Osteocyte (in vitro differentiated cells): ENCODE data around the gene SORBS1. TPM values are rescaled to one million over a fixed set of nuclear protein-coding genes. Genes with fewer than 3 reads are reported as not detected.

ENCODE experiments used
- DNase-seq: peaks from one replicate; pipeline ENCODE4 v3.0.0; 2021; ENCODE audit warnings: mixed read lengths; ENCODE audit not compliant: unreplicated experiment; ENCODE audit errors: extremely low spot score
- H3K27ac Mint-ChIP-seq: one replicate; pipeline ENCODE4 v1.8.0; 2021; ENCODE audit warnings: mild to moderate bottlenecking, mixed read lengths; ENCODE audit not compliant: unreplicated experiment
- H3K27me3 Mint-ChIP-seq: one replicate; pipeline ENCODE4 v1.8.0; 2021; ENCODE audit warnings: mixed read lengths; ENCODE audit not compliant: unreplicated experiment
- H3K36me3 Mint-ChIP-seq: one replicate; pipeline ENCODE4 v1.8.0; 2021; ENCODE audit warnings: mixed read lengths; ENCODE audit not compliant: unreplicated experiment
- H3K4me1 Mint-ChIP-seq: one replicate; pipeline ENCODE4 v1.8.0; 2021; ENCODE audit warnings: mixed read lengths; ENCODE audit not compliant: unreplicated experiment
- H3K4me3 Mint-ChIP-seq: one replicate; pipeline ENCODE4 v1.8.0; 2021; ENCODE audit warnings: mild to moderate bottlenecking, moderate library complexity, mixed read lengths; ENCODE audit not compliant: unreplicated experiment
- H3K9me3 Mint-ChIP-seq: one replicate; pipeline ENCODE4 v1.8.0; 2021; ENCODE audit warnings: mixed read lengths; ENCODE audit not compliant: unreplicated experiment
- total RNA-seq: library from RNA; stranded (reverse); gene quantifications from 2 replicates; pipeline ENCODE4 v1.2.1, GENCODE V29; 2021
- TF ChIP-seq, protein P1 (sequence below): fragments of 200-600 bp; sonication (generic); IDR thresholded peaks from 2 replicates; pipeline ENCODE4 v1.5.0; 2021; ENCODE audit warnings: antibody characterized with exemption, mild to moderate bottlenecking, moderate library complexity

Gene SORBS1
- total RNA-seq, 1 donor from 2014 or later, result 1.7 TPM

DNA sequence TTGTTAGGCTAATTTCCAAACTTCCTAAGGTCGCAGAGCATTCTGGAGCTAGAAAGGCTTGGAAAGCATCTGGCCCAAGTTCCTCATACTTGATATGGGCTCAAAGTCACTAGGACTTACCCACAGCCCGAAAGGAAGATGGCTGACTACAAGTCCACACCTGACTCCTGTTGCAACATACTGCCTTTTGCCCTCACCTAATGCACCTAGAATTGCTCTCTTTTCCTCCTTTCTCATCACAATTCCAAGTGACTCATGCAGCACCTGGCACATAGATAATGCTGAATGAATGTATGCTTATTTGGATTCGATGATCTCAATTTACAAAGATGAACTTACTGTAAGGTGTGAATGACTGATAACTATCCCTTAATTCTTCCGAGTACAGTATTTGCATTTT is 131.5 kb downstream of the SORBS1 start:
- Mint-ChIP-seq H3K36me3 (no peaks in the 10 kb centered on the region), H3K9me3 (no peaks in the 10 kb centered on the region), H3K4me1 (peaks cover 12% of the 10 kb centered on the region), H3K27ac (no peak overlapping the region), H3K27me3 (peaks cover 36% of the 10 kb centered on the region), H3K4me3 (no peak overlapping the region)
- TF ChIP-seq, protein P1, sequence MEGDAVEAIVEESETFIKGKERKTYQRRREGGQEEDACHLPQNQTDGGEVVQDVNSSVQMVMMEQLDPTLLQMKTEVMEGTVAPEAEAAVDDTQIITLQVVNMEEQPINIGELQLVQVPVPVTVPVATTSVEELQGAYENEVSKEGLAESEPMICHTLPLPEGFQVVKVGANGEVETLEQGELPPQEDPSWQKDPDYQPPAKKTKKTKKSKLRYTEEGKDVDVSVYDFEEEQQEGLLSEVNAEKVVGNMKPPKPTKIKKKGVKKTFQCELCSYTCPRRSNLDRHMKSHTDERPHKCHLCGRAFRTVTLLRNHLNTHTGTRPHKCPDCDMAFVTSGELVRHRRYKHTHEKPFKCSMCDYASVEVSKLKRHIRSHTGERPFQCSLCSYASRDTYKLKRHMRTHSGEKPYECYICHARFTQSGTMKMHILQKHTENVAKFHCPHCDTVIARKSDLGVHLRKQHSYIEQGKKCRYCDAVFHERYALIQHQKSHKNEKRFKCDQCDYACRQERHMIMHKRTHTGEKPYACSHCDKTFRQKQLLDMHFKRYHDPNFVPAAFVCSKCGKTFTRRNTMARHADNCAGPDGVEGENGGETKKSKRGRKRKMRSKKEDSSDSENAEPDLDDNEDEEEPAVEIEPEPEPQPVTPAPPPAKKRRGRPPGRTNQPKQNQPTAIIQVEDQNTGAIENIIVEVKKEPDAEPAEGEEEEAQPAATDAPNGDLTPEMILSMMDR, result no peak
- no peak for DNase-seq

DNA sequence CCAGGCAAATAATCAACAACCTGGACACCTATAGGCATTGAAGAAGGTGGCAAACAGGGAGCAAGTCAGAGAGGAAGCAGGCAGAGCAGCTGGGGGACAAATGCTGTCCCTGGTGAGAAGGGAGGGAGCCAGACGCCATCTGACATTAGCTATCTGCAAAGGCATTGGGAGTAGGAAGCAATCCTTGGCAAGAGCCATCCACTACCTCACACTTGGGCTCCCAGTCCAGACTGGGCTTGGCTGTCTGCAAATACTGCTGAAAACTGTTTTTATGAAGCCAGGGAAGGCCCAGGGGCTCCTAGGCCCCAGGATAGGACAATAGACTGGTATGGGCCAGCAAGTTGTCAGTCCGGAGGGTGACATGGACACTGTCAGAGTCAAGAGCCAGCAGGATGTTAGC is 132.5 kb downstream of the SORBS1 start:
- Mint-ChIP-seq H3K27ac (no peak overlapping the region), H3K4me3 (no peak overlapping the region), H3K27me3 (peaks cover 33% of the 10 kb centered on the region), H3K36me3 (no peaks in the 10 kb centered on the region), H3K9me3 (no peaks in the 10 kb centered on the region), H3K4me1 (peaks cover 12% of the 10 kb centered on the region)
- no peak for DNase-seq
- TF ChIP-seq, protein P1, result no peak

DNA sequence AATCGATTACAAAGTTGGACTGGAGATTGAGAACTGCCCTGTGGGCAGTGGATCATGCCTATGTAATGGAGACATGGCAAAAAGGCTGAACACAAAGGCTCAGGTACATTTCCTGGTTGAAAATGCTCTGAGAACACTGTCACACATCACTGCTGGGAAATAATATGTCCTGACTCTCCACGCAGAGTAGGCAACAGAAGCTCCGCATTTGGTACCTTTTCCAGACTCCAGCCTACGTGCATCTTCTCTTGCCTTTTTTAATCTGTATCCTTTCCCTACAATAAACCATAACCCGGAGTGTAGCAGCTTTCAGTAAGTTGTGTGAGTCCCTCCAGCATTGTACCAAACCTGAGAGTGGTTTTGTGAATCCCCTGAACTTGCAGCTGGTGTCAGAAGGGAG is 134.7 kb downstream of the SORBS1 start:
- H3K9me3 Mint-ChIP-seq, result no peaks in the 10 kb centered on the region
- H3K27me3 Mint-ChIP-seq, result peaks cover 42% of the 10 kb centered on the region
- H3K4me1 Mint-ChIP-seq, result no peaks in the 10 kb centered on the region
- H3K27ac Mint-ChIP-seq, result no peak overlapping the region
- H3K36me3 Mint-ChIP-seq, result no peaks in the 10 kb centered on the region
- no peak overlapping the region for H3K4me3 Mint-ChIP-seq
- no peak for DNase-seq
- TF ChIP-seq, protein P1, result no peak

DNA sequence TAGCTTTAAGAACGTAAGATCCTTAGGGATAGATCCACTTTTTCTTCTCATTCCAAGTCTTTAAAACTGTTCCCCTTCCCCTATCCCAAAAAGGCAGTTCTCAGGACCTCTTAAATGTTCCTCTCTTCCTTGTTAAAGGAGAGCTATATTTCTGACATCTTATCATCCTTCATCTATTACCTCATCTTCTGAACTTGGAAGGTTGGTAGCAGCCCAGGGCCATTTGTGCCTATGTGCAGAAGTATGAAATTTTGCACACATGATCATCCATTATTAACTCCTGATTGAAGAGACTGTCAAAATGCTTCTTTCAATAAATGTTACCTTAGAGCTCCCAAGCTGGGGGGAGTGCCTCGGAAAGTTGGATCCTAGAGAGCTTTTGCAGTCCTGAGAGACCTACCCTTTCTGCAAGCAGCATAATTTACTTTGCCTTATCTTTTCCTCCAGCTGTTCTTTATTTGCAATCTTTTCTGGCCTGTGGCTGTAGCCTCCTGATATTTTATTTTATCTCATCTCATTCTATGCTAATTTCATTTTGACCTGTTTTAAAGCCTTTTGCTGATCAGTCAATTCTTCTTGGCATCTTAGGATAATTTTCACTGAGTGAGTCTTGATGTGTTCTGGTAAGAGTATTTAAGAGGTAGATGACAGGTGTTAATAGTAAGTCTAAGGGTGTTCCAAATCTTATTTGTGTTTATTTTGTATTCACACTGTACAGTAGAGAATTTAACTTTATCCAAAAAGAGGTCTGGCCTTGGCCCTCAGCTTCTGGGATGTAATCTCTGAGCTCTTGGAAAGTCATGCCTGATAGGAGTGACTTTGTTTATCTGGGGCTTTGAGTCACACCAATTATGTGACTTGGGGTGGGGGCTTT is 135.3 kb downstream of the SORBS1 start:
- Mint-ChIP-seq H3K27ac (no peak overlapping the region), H3K36me3 (no peaks in the 10 kb centered on the region)

More for the DNA sequence above, 135.3 kb downstream of the SORBS1 start:
- Mint-ChIP-seq H3K4me3 (no peak overlapping the region), H3K4me1 (no peaks in the 10 kb centered on the region), H3K27me3 (peaks cover 45% of the 10 kb centered on the region), H3K9me3 (no peaks in the 10 kb centered on the region)
- DNase-seq, result no peak
- TF ChIP-seq, protein P1, result no peak
